A549 treated with DMSO at 1 μM for 4 hours (cell line): ENCODE measurements around the gene GPR101. TPM values are rescaled to one million over a fixed set of nuclear protein-coding genes. Genes with fewer than 3 reads are reported as not detected.

ENCODE experiments used
- total RNA-seq: library from RNA; stranded (reverse); fragments of 200-300 nt; extraction: Qiagen RNA extraction; gene quantifications from 5 replicates; pipeline ENCODE4 v1.2.3, GENCODE V29; 2022; ENCODE audit warnings: low read depth

Gene GPR101, protein sequence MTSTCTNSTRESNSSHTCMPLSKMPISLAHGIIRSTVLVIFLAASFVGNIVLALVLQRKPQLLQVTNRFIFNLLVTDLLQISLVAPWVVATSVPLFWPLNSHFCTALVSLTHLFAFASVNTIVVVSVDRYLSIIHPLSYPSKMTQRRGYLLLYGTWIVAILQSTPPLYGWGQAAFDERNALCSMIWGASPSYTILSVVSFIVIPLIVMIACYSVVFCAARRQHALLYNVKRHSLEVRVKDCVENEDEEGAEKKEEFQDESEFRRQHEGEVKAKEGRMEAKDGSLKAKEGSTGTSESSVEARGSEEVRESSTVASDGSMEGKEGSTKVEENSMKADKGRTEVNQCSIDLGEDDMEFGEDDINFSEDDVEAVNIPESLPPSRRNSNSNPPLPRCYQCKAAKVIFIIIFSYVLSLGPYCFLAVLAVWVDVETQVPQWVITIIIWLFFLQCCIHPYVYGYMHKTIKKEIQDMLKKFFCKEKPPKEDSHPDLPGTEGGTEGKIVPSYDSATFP
- not detected in 5 replicates for total RNA-seq

DNA sequence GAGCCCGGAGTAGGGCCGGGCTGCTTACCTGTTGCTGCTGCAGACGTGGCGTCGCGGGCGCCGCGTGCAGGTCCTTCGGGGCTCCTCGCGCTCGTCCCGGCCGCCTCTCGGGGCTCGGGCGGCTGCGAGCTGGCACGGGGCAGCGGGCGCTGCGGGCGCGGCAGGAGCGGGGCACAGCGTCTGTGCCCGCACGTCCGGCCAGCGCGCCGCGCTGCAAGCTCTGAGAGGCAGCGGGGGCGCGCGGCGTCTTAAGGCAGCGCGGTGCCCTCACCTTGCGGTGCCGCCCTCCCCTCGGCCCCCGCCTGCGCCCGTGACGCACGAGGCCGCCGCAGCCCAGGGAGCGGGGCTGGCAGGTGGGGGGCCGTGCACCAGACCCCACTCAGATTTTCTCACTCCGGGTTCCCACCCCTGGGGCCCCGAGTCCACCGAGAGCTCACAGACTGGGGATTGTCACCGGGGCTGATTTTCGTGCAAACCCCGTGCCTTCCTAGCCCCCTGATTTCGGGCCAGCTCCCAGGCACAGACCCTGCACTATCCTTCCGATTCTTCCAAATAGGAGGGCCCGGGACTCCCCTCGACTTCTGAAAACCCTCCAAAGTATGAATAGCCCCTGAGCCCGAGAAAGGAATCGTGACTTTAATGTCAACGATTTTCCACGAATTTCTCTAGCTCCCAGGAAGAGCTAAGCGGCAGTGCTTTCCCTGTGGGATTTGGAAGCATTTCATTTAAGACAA, at the start of gene GPR101:
Gene GPR101 (minus strand): TSS at position 222 of the 734 bp plus-strand sequence. CDS start 2,321 bp downstream, outside the sequence.

Other genes with a start within 250 kb of the GPR101 start
- 228 to 332 TPM (median 238 TPM) in 5 replicates for gene RBMX, start 153.3 kb downstream of the GPR101 start, total RNA-seq